Renal cortical epithelial cell (primary cell): ENCODE measurements around the gene ARHGAP6. TPM values are rescaled to one million over a fixed set of nuclear protein-coding genes. Genes with fewer than 3 reads are reported as not detected.
"Not testable (repeated sequence)": the region's sequence is repeated elsewhere in the genome, so short reads cannot be mapped to it uniquely, and the experiment has no call there.

Experiments
- DNase-seq: peaks from one replicate; pipeline ENCODE4 v3.0.0-alpha.2; 2011; ENCODE audit warnings: low read depth
- total RNA-seq: library from RNA; depleted of rRNA; stranded (reverse); fragments of >200 nt; gene quantifications from 2 replicates; pipeline ENCODE4 v1.2.3, GENCODE V29; 2014

ARHGAP6 gene
- total RNA-seq, 1 donor from 2014 or later = 9.4 TPM

DNA sequence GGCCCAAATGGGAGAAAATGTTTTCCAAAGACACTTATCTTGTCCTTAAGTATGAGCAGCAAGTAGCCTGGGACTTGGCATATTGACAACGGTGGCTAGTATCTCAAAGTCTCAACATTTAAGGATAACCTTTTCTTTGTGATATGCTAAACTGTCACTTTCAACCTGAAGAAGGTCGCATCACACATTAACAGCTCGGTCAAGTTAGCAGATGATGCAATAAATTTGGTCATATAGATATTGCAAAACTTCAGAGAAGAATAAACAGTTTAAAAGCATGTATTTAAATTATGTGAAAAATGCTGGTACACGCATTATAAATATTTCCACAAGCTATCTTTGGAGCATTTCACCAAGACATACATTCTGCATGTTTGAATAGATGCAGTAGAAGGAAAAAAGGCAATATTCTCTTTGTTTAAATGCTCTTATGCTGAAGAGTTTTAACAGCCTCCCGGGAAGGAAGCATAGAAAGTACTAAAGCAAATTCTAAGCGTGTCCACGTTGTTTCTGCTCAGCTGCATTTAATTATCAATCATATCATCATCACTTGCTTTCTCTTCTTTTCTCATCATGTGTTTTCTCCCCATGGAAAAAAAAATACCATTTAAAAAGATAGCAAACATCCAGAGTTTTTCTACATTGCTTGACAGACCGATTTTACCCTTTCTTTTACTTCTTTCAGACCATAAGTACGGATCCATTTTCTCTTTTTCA lies 24.2 kb downstream of the ARHGAP6 start:
- no peak for DNase-seq

DNA sequence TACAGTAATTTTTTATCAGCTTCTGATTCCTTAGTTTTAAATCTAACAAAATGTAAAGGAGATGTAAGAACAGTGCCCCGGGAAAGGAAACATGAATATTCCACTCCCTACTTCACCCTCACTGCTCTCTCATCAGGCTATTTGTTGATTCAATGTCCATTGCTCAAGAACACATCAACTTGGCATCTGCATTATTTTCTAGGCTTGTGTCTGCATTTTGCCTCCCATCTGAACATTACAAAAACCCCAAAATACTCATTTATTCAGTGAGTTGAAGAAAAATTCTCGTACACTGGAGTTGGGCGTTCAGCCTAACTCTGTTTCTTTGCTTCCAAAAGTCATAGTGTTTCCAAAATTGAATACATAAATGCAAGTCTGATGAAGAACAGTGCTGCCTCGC lies 25.6 kb downstream of the ARHGAP6 start:
- DNase-seq = no peak

- DNase-seq = no peak
Measured at GRCh38 chrX:11632732-11633131, 33.0 kb downstream of the ARHGAP6 start.

DNA sequence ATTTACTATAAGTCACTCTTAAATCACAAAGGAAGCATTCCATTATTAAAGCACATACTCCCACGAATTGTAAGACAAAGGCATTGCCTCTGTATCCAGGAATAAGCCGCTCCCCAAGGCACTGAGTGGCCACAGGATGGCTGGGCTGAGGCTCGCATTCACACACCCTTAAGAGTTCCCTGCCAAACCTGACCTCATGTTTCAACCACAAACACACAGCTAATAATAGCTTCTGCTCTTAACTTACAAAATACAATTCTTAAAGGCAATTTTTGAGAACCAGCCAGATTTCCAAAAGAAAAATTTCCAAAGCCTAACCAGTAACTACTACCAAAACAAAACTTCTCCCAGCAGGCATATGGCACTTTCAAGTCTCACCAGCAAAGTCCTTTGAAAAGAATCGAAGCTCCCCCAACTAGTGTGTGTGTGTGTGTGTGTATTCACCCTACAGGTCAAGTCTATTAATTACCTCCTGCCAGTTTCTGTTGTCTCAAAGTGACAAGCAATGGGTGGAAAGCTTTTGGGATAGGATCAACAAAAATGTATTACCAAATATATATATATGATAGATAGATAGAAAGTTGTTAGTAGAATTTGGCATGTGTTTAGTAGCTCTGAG lies 36.0 kb downstream of the ARHGAP6 start:
- peak; percentile 82 for DNase-seq

GRCh38 chrX:11628399-11628798 lies 37.3 kb downstream of the ARHGAP6 start:
- no peak for DNase-seq

- DNase-seq = no peak
Measured at GRCh38 chrX:11626351-11626750, 39.4 kb downstream of the ARHGAP6 start.

DNA sequence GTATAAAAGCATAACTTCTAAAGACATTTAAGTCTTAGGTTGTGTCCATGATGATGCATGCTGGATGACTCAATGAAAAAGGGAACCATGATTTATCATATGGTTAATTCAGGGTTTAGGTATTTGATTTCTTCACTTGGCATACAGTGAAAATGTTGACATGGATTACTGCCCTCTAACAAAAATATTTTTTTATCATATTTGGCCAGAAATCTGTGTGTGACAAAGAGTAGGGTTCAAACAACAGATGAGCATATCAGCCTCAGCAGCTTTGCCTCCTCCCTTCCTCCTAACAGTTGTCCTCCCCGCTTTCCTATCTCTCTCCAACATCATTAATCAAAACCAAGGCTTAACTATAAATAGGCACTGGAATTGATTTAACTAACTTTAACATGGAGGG lies 46.3 kb downstream of the ARHGAP6 start:
- DNase-seq = no peak

DNA sequence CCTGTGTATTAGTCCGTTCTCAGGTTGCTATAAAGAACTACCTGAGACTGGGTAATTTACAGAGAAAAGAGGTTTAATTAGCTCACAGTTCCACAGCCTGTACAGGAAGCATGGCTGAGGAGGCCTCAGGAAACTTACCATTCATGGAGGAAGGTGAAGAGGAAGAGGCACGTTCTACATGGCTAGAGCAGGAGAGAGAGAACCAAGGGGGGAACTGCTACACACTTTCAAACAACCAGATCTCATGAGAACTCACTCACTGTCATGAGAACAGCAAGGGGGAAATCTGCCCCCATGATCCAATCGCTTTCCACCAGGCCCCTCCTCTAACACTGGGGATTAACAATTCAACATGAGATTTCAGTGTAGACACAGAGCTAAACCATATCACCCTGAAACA lies 51.5 kb downstream of the ARHGAP6 start:
- DNase-seq = not testable (repeated sequence)

DNA sequence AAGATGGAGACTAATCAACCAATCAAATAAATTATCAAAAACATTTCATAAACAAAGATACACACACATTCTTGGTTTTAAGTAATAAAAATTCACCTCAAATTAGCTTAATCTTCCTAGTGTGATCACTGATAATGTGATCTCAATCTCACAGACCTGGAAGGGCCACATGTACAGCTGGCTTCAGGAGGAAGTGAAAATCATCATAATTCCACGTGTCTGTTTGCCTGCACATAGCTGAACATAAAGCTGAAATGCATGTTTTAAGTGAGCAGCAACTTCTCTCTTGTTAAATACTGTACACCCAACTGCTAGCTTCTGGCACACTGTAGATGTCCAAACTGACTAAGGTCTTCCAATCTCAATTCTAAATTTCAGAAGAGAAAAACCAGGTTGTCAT lies 53.8 kb downstream of the ARHGAP6 start:
- no peak for DNase-seq

GRCh38 chrX:11611161-11611560 lies 54.6 kb downstream of the ARHGAP6 start:
- no peak for DNase-seq

DNA sequence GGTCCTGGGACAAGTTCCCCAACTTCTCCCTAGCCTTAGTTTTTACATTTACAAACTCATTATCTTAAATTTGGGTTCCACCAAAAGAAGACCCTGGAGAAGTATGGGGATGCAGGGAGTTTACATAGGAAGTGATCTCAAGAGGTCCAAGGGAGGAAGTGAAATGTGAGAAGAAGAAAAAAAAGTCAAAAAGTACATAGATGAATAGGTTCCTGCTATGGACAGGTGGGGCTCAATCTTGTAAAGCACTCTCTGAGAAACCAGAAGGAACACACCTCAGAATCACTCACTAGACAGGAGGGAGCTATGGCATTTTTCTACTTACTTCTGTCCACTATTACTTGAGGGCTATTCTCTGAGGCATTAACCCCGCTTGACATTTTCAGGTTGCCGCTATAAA lies 56.6 kb downstream of the ARHGAP6 start:
- no peak for DNase-seq

- no peak for DNase-seq
Measured at GRCh38 chrX:11606408-11606807, 59.3 kb downstream of the ARHGAP6 start.

GRCh38 chrX:11600578-11600977 lies 65.1 kb downstream of the ARHGAP6 start:
- no peak for DNase-seq

DNA sequence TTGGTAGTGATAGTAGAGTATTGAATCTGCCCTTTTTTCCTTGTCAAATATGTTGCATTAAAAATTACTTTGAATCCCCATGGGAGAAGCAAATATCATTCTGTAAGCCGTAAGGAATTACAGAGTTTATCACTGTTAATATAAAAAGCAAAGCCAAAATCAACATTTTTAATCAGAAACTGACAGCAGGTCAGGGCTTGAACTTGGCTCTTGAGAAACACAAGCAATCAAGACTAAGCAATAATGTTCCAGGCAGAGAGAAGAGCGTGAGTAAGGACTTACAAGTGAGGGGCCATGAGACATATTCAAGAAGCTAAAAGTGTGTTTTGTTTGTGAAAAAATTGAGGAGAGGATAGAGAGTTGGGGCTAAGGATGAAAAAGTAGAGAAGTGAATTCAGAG lies 68.2 kb downstream of the ARHGAP6 start:
- no peak for DNase-seq

DNA sequence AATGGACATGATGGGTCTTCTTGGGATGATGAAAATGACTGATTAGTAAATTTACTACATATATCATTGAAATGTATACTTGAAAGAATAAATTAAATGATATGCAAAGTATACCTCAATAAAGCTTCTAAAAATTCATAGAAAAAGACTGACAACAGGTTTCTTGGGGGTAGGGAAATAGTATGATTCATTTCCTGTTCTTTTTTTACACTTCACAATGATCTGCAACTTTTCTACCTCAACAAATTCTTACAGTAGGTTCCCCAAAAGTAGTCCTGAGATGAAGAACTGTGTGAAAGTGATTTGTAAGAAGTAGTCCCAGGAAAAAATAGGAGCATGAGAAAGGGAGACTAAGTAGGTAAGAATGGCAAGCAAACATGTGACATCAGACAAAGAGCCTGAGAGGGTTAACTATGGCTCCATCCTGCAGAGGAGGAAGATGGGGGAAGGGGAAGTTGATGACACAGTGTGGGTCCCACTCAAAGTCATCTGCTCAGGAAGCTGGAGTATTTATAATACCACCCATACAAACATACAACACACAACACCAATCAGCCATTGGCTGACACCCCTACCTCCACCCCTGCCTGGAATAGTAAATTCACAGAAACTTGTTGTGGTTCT lies 73.9 kb downstream of the ARHGAP6 start:
- no peak for DNase-seq

GRCh38 chrX:11589641-11590040 lies 76.1 kb downstream of the ARHGAP6 start:
- peak; percentile 54 for DNase-seq

GRCh38 chrX:11588097-11588496 lies 77.6 kb downstream of the ARHGAP6 start:
- no peak for DNase-seq

DNA sequence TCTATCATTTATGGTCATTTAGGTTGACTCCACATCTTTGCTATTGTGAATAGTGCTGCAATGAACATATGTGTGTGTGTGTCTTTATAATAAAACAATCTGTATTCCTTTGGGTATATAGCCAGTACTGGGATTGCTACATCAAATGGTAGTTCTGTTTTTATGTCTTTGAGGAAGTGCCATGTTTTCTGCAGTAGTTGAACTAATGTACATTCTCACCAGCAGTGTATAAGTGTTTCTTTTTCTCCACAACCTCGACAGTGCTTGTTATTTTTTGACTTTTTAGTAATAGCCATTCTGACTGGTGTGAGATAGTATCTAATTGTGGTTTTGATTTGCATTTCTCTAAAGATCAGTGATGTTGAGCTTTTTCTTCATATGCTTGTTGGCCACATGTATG lies 80.5 kb downstream of the ARHGAP6 start:
- DNase-seq = no peak

GRCh38 chrX:11580789-11581188 lies 84.9 kb downstream of the ARHGAP6 start:
- no peak for DNase-seq

GRCh38 chrX:11579636-11580600 lies 85.8 kb downstream of the ARHGAP6 start:
- DNase-seq = peak; percentile 23

GRCh38 chrX:11578301-11578700 lies 87.4 kb downstream of the ARHGAP6 start:
- DNase-seq = not testable (repeated sequence)

GRCh38 chrX:11577603-11578002 lies 88.1 kb downstream of the ARHGAP6 start:
- DNase-seq = no peak
